Stomach smooth muscle (tissue), 2 donors: Measurements from ENCODE around the gene PLXNA2.

Experiments used
- H3K27ac ChIP-seq: one replicate; pipeline ENCODE4 v1.7.0; 2013; ENCODE audit warnings: mild to moderate bottlenecking, low read length, inconsistent platforms
- H3K27me3 ChIP-seq, 2 donors: one replicate each; pipeline ENCODE4 v1.7.0; 2013; ENCODE audit warnings: low read length in 2 of 2; ENCODE audit not compliant: insufficient read depth in 2 of 2, control insufficient read depth in 1 of 2
- H3K36me3 ChIP-seq, 2 donors: one replicate each; pipeline ENCODE4 v1.7.0; 2013; ENCODE audit warnings: low read length in 2 of 2; ENCODE audit not compliant: control insufficient read depth in 2 of 2, insufficient read depth in 2 of 2
- H3K4me1 ChIP-seq: one replicate; pipeline ENCODE4 v1.7.0; 2013; ENCODE audit warnings: low read length; ENCODE audit not compliant: control insufficient read depth, insufficient read depth
- H3K4me3 ChIP-seq, 2 donors: one replicate each; pipeline ENCODE4 v1.7.0; 2013; ENCODE audit warnings: low read length in 2 of 2
- H3K9ac ChIP-seq, 2 donors: one replicate each; pipeline ENCODE4 v1.7.0; 2013; ENCODE audit warnings: low read length in 2 of 2, mild to moderate bottlenecking in 1 of 2
- H3K9me3 ChIP-seq, 2 donors: one replicate each; pipeline ENCODE4 v1.7.0; 2013; ENCODE audit warnings: low read length in 2 of 2; ENCODE audit not compliant: control insufficient read depth in 2 of 2
- donor health status: healthy.
- donor health status: Pancreatic carcinoma.

The PLXNA2 gene

GRCh38 chr1:208265525-208265924 is 21.3 kb upstream of the PLXNA2 start:
- Histone ChIP-seq H3K9me3 (peaks cover 0 to 2% of the 10 kb centered on the region in 2 donors), H3K36me3 (no peaks in the 10 kb centered on the region), H3K9ac (no peak overlapping the region), H3K27me3 (peaks cover 3 to 14% of the 10 kb centered on the region in 2 donors), H3K27ac (no peak overlapping the region), H3K4me1 (peaks cover 9% of the 10 kb centered on the region), H3K4me3 (no peak overlapping the region)

GRCh38 chr1:208265122-208265469 is 20.9 kb upstream of the PLXNA2 start:
- Histone ChIP-seq H3K27ac (no peak overlapping the region), H3K27me3 (peaks cover 3 to 12% of the 10 kb centered on the region in 2 donors), H3K4me1 (peaks cover 9% of the 10 kb centered on the region), H3K36me3 (no peaks in the 10 kb centered on the region), H3K4me3 (no peak overlapping the region), H3K9me3 (peaks cover 0 to 2% of the 10 kb centered on the region in 2 donors), H3K9ac (no peak overlapping the region)

- Histone ChIP-seq H3K36me3 (no peaks in the 10 kb centered on the region), H3K9ac (no peak overlapping the region), H3K27ac (no peak overlapping the region), H3K4me1 (peaks cover 9% of the 10 kb centered on the region), H3K27me3 (peaks cover 3 to 12% of the 10 kb centered on the region in 2 donors), H3K9me3 (peaks cover 0 to 2% of the 10 kb centered on the region in 2 donors), H3K4me3 (no peak overlapping the region)
Observed at GRCh38 chr1:208264469-208265121, 20.4 kb upstream of the PLXNA2 start.

- H3K9ac ChIP-seq: no peak overlapping the region
- peaks cover 0 to 2% of the 10 kb centered on the region in 2 donors for H3K9me3 ChIP-seq
- no peaks in the 10 kb centered on the region for H3K4me1 ChIP-seq
- no peak overlapping the region for H3K4me3 ChIP-seq
- H3K27ac ChIP-seq: no peak overlapping the region
- no peaks in the 10 kb centered on the region for H3K36me3 ChIP-seq
- peaks cover 2 to 6% of the 10 kb centered on the region in 2 donors for H3K27me3 ChIP-seq
Observed at GRCh38 chr1:208261874-208262273, 17.7 kb upstream of the PLXNA2 start.

GRCh38 chr1:208258277-208258676 is 14.1 kb upstream of the PLXNA2 start:
- no peak overlapping the region for H3K4me3 ChIP-seq
- peaks cover 0 to 2% of the 10 kb centered on the region in 2 donors for H3K9me3 ChIP-seq
- H3K9ac ChIP-seq: no peak overlapping the region
- no peak overlapping the region for H3K27ac ChIP-seq
- H3K4me1 ChIP-seq: no peaks in the 10 kb centered on the region
- H3K27me3 ChIP-seq: peaks cover 3 to 4% of the 10 kb centered on the region in 2 donors
- H3K36me3 ChIP-seq: no peaks in the 10 kb centered on the region

- Histone ChIP-seq H3K9ac (no peak overlapping the region), H3K27ac (no peak overlapping the region), H3K4me3 (no peak overlapping the region), H3K9me3 (peaks cover 0 to 2% of the 10 kb centered on the region in 2 donors), H3K27me3 (peaks cover 4 to 5% of the 10 kb centered on the region in 2 donors), H3K36me3 (no peaks in the 10 kb centered on the region), H3K4me1 (peaks cover 3% of the 10 kb centered on the region)
Observed at GRCh38 chr1:208257351-208257750, 13.2 kb upstream of the PLXNA2 start.

GRCh38 chr1:208256556-208256955 is 12.4 kb upstream of the PLXNA2 start:
- H3K27me3 ChIP-seq: peaks cover 4 to 5% of the 10 kb centered on the region in 2 donors
- no peaks in the 10 kb centered on the region for H3K36me3 ChIP-seq
- H3K4me1 ChIP-seq: peaks cover 10% of the 10 kb centered on the region
- H3K27ac ChIP-seq: no peak overlapping the region
- H3K9ac ChIP-seq: no peak overlapping the region
- H3K4me3 ChIP-seq: no peak overlapping the region
- peaks cover 0 to 2% of the 10 kb centered on the region in 2 donors for H3K9me3 ChIP-seq

GRCh38 chr1:208256091-208256490 is 11.9 kb upstream of the PLXNA2 start:
- peaks cover 0 to 2% of the 10 kb centered on the region in 2 donors for H3K9me3 ChIP-seq
- peaks cover 4 to 5% of the 10 kb centered on the region in 2 donors for H3K27me3 ChIP-seq
- no peak overlapping the region for H3K27ac ChIP-seq
- H3K4me3 ChIP-seq: no peak overlapping the region
- H3K36me3 ChIP-seq: no peaks in the 10 kb centered on the region
- H3K4me1 ChIP-seq: peaks cover 10% of the 10 kb centered on the region
- no peak overlapping the region for H3K9ac ChIP-seq

GRCh38 chr1:208254862-208255261 is 10.7 kb upstream of the PLXNA2 start:
- Histone ChIP-seq H3K36me3 (no peaks in the 10 kb centered on the region), H3K9ac (no peak overlapping the region), H3K27ac (no peak overlapping the region), H3K27me3 (peaks cover 4 to 5% of the 10 kb centered on the region in 2 donors), H3K9me3 (no peaks in the 10 kb centered on the region), H3K4me3 (no peak overlapping the region), H3K4me1 (peaks cover 10% of the 10 kb centered on the region)

- H3K27me3 ChIP-seq: peaks cover 4 to 5% of the 10 kb centered on the region in 2 donors
- no peaks in the 10 kb centered on the region for H3K36me3 ChIP-seq
- no peak overlapping the region for H3K9ac ChIP-seq
- no peak overlapping the region for H3K4me3 ChIP-seq
- H3K4me1 ChIP-seq: peaks cover 10% of the 10 kb centered on the region
- no peaks in the 10 kb centered on the region for H3K9me3 ChIP-seq
- H3K27ac ChIP-seq: no peak overlapping the region
Observed at GRCh38 chr1:208254376-208254775, 10.2 kb upstream of the PLXNA2 start.

GRCh38 chr1:208252836-208253576 is 8.8 kb upstream of the PLXNA2 start:
- peak overlapping the region in 1 of 2 donors; percentile 44 for H3K4me3 ChIP-seq

More at GRCh38 chr1:208252836-208253576, 8.8 kb upstream of the PLXNA2 start:
- Histone ChIP-seq H3K27ac (no peak overlapping the region), H3K9ac (peak overlapping the region in 1 of 2 donors; percentile 29), H3K9me3 (no peaks in the 10 kb centered on the region), H3K36me3 (no peaks in the 10 kb centered on the region), H3K4me1 (peaks cover 18% of the 10 kb centered on the region), H3K27me3 (peaks cover 4 to 5% of the 10 kb centered on the region in 2 donors)
